A673 (cell line): ENCODE results near the gene ELF3.
"Not testable (repeated sequence)": the region's sequence is repeated elsewhere in the genome, so short reads cannot be mapped to it uniquely, and the experiment has no call there.

Experiments used
- EZH2 ChIP-seq: fragments of 200-600 bp; sonication (generic); IDR thresholded peaks from 2 replicates; pipeline ENCODE4 v1.6.1; 2017; ENCODE audit warnings: borderline replicate concordance, low read depth, mild to moderate bottlenecking, mixed read lengths, antibody characterized with exemption, low read length; ENCODE audit not compliant: poor library complexity, severe bottlenecking
- TF ChIP-seq, protein P1 (sequence below): fragments of 300-800, 200-600 bp; sonication (generic); conservative IDR thresholded peaks from 2 replicates; pipeline ENCODE4 v1.5.1; 2017; ENCODE audit warnings: low read depth, mild to moderate bottlenecking, antibody characterized with exemption, low read length, moderate library complexity, mixed read lengths

DNA sequence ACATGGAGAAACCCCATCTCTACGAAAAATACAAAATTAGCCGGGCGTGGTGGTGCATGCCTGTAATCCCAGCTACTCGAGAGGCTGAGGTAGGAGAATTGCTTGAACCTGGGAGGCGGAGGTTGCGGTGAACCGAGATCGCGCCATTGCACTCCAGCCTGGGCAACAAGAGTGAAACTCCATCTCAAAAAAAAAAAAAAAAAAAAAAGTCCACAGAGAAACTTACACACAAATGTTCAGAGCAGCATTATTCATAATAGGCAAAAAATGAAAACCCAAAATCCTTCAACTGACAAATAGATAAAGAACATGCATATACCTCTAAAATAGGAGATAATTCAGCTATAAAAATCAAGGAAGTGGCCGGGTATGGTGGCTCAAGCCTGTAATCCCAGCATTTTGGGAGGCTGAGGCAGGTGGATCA lies 54.5 kb downstream of the ELF3 start:
- TF ChIP-seq, protein P1, sequence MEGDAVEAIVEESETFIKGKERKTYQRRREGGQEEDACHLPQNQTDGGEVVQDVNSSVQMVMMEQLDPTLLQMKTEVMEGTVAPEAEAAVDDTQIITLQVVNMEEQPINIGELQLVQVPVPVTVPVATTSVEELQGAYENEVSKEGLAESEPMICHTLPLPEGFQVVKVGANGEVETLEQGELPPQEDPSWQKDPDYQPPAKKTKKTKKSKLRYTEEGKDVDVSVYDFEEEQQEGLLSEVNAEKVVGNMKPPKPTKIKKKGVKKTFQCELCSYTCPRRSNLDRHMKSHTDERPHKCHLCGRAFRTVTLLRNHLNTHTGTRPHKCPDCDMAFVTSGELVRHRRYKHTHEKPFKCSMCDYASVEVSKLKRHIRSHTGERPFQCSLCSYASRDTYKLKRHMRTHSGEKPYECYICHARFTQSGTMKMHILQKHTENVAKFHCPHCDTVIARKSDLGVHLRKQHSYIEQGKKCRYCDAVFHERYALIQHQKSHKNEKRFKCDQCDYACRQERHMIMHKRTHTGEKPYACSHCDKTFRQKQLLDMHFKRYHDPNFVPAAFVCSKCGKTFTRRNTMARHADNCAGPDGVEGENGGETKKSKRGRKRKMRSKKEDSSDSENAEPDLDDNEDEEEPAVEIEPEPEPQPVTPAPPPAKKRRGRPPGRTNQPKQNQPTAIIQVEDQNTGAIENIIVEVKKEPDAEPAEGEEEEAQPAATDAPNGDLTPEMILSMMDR = not testable (repeated sequence)
- TF ChIP-seq EZH2 = not testable (repeated sequence)
